ACC112 (cell line): ENCODE data around the gene CGN.

Experiments
- H2AFZ ChIP-seq: fragments of 200-600 bp; sonication (generic); one replicate; pipeline ENCODE4 v1.6.0; 2017; ENCODE audit warnings: antibody characterized with exemption, low read length; ENCODE audit not compliant: unreplicated experiment
- H3K27ac ChIP-seq: fragments of 200-600 bp; sonication (generic); 2 replicates; pipeline ENCODE4 v1.5.1; 2014; ENCODE audit warnings: low read depth, mild to moderate bottlenecking, antibody characterized with exemption, low read length, moderate library complexity
- H3K27me3 ChIP-seq: fragments of 200-600 bp; sonication (generic); 2 replicates; pipeline ENCODE4 v1.6.1; 2014; ENCODE audit warnings: mild to moderate bottlenecking, antibody characterized with exemption, low read length, moderate library complexity, mixed read lengths; ENCODE audit not compliant: insufficient read depth
- H3K36me3 ChIP-seq: fragments of 200-600 bp; sonication (generic); 2 replicates; pipeline ENCODE4 v1.6.1; 2016; ENCODE audit warnings: mild to moderate bottlenecking, antibody characterized with exemption, low read length, moderate library complexity, mixed read lengths; ENCODE audit not compliant: insufficient read depth
- H3K4me1 ChIP-seq: fragments of 200-600 bp; sonication (generic); one replicate; pipeline ENCODE4 v1.6.1; 2016; ENCODE audit warnings: low read length, mixed read lengths; ENCODE audit not compliant: insufficient read depth, unreplicated experiment, control insufficient read depth
- H3K4me3 ChIP-seq: fragments of 200-600 bp; sonication (generic); 2 replicates; pipeline ENCODE4 v1.5.1; 2014; ENCODE audit warnings: mild to moderate bottlenecking, low read depth, low read length
- H3K79me2 ChIP-seq: fragments of 200-600 bp; sonication (generic); one replicate; pipeline ENCODE4 v1.6.0; 2016; ENCODE audit warnings: low read length; ENCODE audit not compliant: control insufficient read depth, unreplicated experiment, insufficient read depth

Gene CGN

GRCh38 chr1:151537112-151537511 is 25.9 kb downstream of the CGN start:
- H3K79me2 ChIP-seq, result peaks cover 13% of the 10 kb centered on the region
- peaks cover 45% of the 10 kb centered on the region for H3K4me1 ChIP-seq
- no peak overlapping the region for H3K4me3 ChIP-seq
- no peaks in the 10 kb centered on the region for H3K36me3 ChIP-seq
- no peaks in the 10 kb centered on the region for H3K27me3 ChIP-seq
- no peak overlapping the region for H2AFZ ChIP-seq
- peak overlapping the region; percentile 73 for H3K27ac ChIP-seq

- Histone ChIP-seq H2AFZ (peak overlapping the region; percentile 35), H3K36me3 (no peaks in the 10 kb centered on the region), H3K4me3 (peak overlapping the region; percentile 83), H3K27ac (peak overlapping the region; percentile 65), H3K27me3 (no peaks in the 10 kb centered on the region), H3K79me2 (peaks cover 17% of the 10 kb centered on the region), H3K4me1 (peaks cover 55% of the 10 kb centered on the region)
Observed at GRCh38 chr1:151539321-151540020, 28.3 kb downstream of the CGN start.

GRCh38 chr1:151540021-151540981 is 29.1 kb downstream of the CGN start, which contains the start of gene TUFT1:
Gene TUFT1 (plus strand): TSS chr1:151540309. CDS start chr1:151540367, 58 bp downstream.
- H3K79me2 ChIP-seq, result peaks cover 20% of the 10 kb centered on the region
- H3K4me1 ChIP-seq, result peaks cover 50% of the 10 kb centered on the region
- H3K27me3 ChIP-seq, result no peaks in the 10 kb centered on the region
- peak within 1 kb of the TSS; percentile 83 for H3K4me3 ChIP-seq
- no peaks in the 10 kb centered on the region for H3K36me3 ChIP-seq
- peak within 1 kb of the TSS; percentile 65 for H3K27ac ChIP-seq
- peak within 1 kb of the TSS; percentile 43 for H2AFZ ChIP-seq

DNA sequence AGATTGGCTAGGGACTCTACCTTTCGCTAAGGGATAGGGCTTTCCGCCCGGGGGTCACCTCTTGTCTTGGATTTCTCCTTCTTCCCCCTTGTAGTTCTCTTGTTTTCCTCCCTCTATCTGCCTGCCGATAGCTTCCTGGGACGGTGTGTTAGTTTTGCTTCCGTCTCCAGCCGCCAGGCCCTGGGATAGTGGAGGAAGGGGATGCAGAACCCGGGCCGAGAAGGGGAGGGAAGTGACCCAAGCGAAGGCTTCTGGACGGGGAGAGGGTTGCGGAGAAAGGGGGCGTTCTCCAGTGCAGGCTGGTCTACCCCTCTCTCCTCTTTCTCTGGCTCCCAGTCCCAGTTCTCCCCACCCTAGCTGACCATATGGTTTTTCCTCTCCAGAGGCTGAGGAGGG is 29.8 kb downstream of the CGN start:
- Histone ChIP-seq H3K36me3 (no peaks in the 10 kb centered on the region), H3K4me1 (peaks cover 51% of the 10 kb centered on the region), H2AFZ (peak overlapping the region; percentile 43), H3K79me2 (peaks cover 20% of the 10 kb centered on the region), H3K27ac (no peak overlapping the region), H3K27me3 (no peaks in the 10 kb centered on the region), H3K4me3 (peak overlapping the region; percentile 83)

GRCh38 chr1:151541752-151542151 is 30.6 kb downstream of the CGN start:
- H3K36me3 ChIP-seq, result no peaks in the 10 kb centered on the region
- H3K79me2 ChIP-seq, result peaks cover 20% of the 10 kb centered on the region
- peak overlapping the region; percentile 83 for H3K4me3 ChIP-seq
- no peaks in the 10 kb centered on the region for H3K27me3 ChIP-seq
- peaks cover 55% of the 10 kb centered on the region for H3K4me1 ChIP-seq
- no peak overlapping the region for H2AFZ ChIP-seq
- no peak overlapping the region for H3K27ac ChIP-seq

DNA sequence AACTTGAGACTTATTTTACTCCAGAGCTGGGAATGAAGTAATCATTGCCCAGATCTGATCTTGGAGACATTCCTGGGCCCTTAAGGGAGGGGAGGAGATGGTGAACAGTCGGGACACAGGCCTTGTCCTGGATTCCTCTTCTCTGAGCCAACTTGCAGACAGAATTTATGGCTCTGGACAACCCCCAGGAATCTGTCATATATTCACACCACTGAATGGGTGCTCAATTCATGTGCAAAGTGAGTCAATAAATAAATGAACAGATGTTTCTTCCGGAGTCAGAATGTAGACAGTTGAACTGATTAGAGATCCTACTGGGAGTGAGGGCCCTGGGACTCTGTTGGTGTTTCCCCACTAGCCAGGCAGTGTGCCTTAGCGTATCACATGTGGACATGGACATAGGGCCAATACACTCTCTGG is 31.5 kb downstream of the CGN start:
- Histone ChIP-seq H2AFZ (no peak overlapping the region), H3K4me1 (peaks cover 53% of the 10 kb centered on the region), H3K27me3 (no peaks in the 10 kb centered on the region), H3K27ac (no peak overlapping the region), H3K36me3 (no peaks in the 10 kb centered on the region), H3K79me2 (peaks cover 20% of the 10 kb centered on the region), H3K4me3 (no peak overlapping the region; the same call in 1 of the 2 replicates)

GRCh38 chr1:151545542-151545941 is 34.4 kb downstream of the CGN start:
- Histone ChIP-seq H2AFZ (no peak overlapping the region), H3K36me3 (no peaks in the 10 kb centered on the region), H3K4me1 (peaks cover 56% of the 10 kb centered on the region), H3K27me3 (no peaks in the 10 kb centered on the region), H3K27ac (no peak overlapping the region), H3K4me3 (no peak overlapping the region), H3K79me2 (peaks cover 31% of the 10 kb centered on the region)

DNA sequence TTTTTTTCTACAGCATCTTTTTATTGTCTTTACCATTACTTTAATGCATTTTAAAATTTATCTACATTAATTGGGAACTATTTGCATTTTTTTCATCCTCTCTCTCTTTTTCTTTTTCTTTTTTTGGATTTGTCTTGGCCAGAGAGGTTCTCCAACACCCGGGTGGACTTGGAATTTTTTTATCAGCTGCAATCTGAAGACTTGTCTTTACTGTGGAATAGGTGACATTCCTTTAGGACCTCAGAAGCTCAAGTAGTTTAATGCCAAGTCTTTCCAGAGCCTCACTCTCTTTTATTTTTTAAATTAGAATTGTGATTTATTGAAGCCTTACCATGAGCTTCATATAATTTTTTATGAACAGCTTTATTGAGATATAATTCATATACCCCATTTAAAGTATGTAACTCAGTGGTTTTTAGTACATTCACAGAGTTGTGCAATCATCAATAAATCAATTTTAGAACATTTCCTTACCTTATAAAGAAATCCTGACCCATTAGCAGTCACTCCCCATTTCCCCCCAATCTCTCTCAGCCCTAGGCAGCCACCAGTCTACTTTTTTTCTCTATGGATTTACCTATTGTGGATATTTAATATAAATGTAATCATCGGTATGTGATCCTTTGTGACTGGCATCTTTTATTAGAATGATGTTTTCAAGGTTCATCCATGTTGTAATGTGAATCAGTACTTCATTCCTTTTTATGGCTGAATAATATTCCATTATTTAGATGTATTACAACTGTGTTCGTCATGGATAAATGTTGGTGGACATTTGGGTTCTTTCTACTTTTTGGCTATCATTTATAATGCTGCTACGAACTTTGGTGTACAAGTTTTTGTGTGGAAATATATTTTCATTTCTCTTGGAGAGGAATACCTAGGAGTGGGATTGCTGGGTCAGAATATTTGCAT is 35.1 kb downstream of the CGN start:
- Histone ChIP-seq H3K4me3 (no peak overlapping the region), H3K27me3 (no peaks in the 10 kb centered on the region), H3K4me1 (peaks cover 55% of the 10 kb centered on the region), H3K79me2 (peaks cover 30% of the 10 kb centered on the region), H3K27ac (peak overlapping the region; percentile 53), H2AFZ (no peak overlapping the region), H3K36me3 (no peaks in the 10 kb centered on the region)

DNA sequence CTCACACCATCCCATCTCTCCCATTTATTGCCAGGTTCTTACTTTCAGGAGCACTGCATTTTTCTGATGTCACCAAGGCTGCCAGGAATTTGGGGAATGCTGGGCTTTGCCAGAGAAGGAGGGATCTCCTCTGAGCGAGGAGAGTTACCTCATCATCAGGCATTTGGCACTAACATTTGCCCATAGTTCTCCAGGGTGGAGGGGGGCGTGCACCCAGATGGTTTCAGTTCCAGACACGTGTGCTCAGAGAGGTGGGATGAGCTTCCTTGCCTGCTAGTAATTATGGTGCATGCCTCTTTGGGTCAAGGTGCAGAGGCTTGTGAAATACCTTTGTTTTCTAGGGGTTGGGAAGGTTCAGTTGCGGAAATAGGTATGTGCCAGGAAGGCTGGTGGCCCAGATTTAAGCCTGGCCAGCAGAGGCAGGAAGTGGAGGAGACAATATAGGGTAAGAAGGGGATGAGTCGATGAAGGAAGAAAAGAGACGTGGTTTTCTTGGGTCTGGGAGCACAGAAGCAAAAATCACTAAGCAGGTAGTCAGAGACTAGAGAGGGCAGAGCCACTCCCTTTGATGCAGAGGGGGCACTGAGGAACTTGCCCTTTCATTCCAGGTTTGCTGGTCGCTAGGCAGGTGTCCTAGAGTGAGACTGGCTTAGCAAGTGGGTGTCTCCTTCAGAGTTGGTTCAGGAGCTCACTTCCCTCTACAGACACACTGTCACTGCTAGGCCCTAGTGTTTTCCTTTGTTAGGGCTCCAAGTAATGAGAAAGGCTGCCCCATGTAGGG is 36.1 kb downstream of the CGN start:
- Histone ChIP-seq H3K4me1 (peaks cover 45% of the 10 kb centered on the region), H3K27ac (peak overlapping the region; percentile 53), H3K4me3 (peak overlapping the region; percentile 59), H3K27me3 (no peaks in the 10 kb centered on the region), H2AFZ (no peak overlapping the region), H3K79me2 (peaks cover 24% of the 10 kb centered on the region), H3K36me3 (no peaks in the 10 kb centered on the region)
